Endodermal cell (in vitro differentiated cells): ENCODE data around the gene RPL5. TPM values are rescaled to one million over a fixed set of nuclear protein-coding genes. Genes with fewer than 3 reads are reported as not detected.

ENCODE experiments used
- DNase-seq: peaks from one replicate; pipeline ENCODE4 v3.0.0-alpha.2; 2017
- H3K27ac ChIP-seq: 2 replicates; pipeline ENCODE4 v1.5.1; 2013; ENCODE audit warnings: mild to moderate bottlenecking, low read depth, low read length, moderate library complexity
- H3K27me3 ChIP-seq: 2 replicates; pipeline ENCODE4 v1.6.1; 2013; ENCODE audit warnings: mild to moderate bottlenecking, low read length, moderate library complexity; ENCODE audit not compliant: insufficient read depth, control insufficient read depth, poor library complexity, severe bottlenecking
- H3K36me3 ChIP-seq: 2 replicates; pipeline ENCODE4 v1.7.0; 2013; ENCODE audit warnings: mild to moderate bottlenecking, low read length, moderate library complexity; ENCODE audit not compliant: control insufficient read depth, insufficient read depth
- H3K4me1 ChIP-seq: one replicate; pipeline ENCODE4 v1.7.0; 2013; ENCODE audit warnings: low read length; ENCODE audit not compliant: control insufficient read depth, insufficient read depth
- H3K4me3 ChIP-seq: 2 replicates; pipeline ENCODE4 v1.5.1; 2013; ENCODE audit warnings: mild to moderate bottlenecking, low read length, moderate library complexity
- H3K9ac ChIP-seq: 2 replicates; pipeline ENCODE4 v1.6.1; 2013; ENCODE audit warnings: mild to moderate bottlenecking, low read length, moderate library complexity; ENCODE audit not compliant: poor library complexity, severe bottlenecking; ENCODE audit errors: extremely low read depth
- H3K9me3 ChIP-seq: 2 replicates; pipeline ENCODE4 v1.6.1; 2013; ENCODE audit warnings: mild to moderate bottlenecking, low read length, moderate library complexity; ENCODE audit not compliant: control insufficient read depth
- H3K27ac Mint-ChIP-seq: 2 replicates; pipeline ENCODE4 v1.8.0; 2020; ENCODE audit warnings: mixed read lengths
- H3K27me3 Mint-ChIP-seq: 2 replicates; pipeline ENCODE4 v1.8.0; 2021; ENCODE audit warnings: mild to moderate bottlenecking, mixed read lengths; ENCODE audit not compliant: insufficient read depth
- H3K36me3 Mint-ChIP-seq: 2 replicates; pipeline ENCODE4 v1.8.0; 2020; ENCODE audit warnings: low read depth, mixed read lengths
- H3K4me1 Mint-ChIP-seq: 2 replicates; pipeline ENCODE4 v1.8.0; 2020; ENCODE audit warnings: mixed read lengths
- H3K4me3 Mint-ChIP-seq: 2 replicates; pipeline ENCODE4 v1.8.0; 2020; ENCODE audit warnings: mild to moderate bottlenecking, moderate library complexity, mixed read lengths
- H3K9me3 Mint-ChIP-seq: 2 replicates; pipeline ENCODE4 v1.8.0; 2020; ENCODE audit warnings: mild to moderate bottlenecking, mixed read lengths
- CTCF ChIP-seq: fragments of 200-600 bp; sonication (generic); conservative IDR thresholded peaks from 2 replicates; pipeline ENCODE4 v1.5.0; 2021; ENCODE audit warnings: antibody characterized with exemption, mild to moderate bottlenecking
- WGBS, 2 experiments: methylation state at CpG; one replicate each; pipeline versions ENCODE4 v1.1.5 to v1.1.7; 2013; ENCODE audit warnings: missing lambda C conversion rate in 2 of 2, mixed read lengths in 1 of 2; ENCODE audit not compliant: insufficient coverage in 1 of 2, insufficient read length in 1 of 2; 5-methylcytosine and 5-hydroxymethylcytosine counted together
- total RNA-seq, 2 donors: library from RNA; stranded (reverse); fragmentation: NEBNext Ultra II Directional in 1 of 2; extraction: Animal tissue kit (Norgen Biotek cat#: 25700) in 1 of 2; gene quantifications; 2 replicates in 1 of 2; 3 replicates in 1 of 2; pipeline ENCODE4 v1.2.1, GENCODE V29; 2021

Gene RPL5
- total RNA-seq, 2 donors from 2014 or later = 963 to 1,201 TPM

DNA sequence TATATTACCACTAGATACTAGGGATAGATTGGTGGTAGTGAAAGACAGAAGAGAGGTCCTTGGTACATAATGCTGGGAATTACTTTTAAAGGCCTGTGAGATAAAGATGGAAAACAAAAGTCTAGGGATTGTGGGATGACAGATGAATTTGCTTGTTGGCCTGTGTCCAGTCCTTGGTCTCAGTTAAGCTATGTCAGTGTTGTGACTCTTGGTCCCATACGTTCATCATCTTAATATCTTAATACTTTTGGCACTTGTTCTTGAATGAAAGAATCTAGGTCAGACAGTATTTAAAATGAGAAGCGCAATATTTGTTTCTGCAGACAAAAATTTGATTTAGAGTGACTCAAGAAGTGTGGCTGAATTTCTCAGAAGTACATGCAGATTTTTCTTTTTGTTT, 7.6 kb downstream of the RPL5 start:
- Histone ChIP-seq H3K4me3 (no peak overlapping the region), H3K27me3 (no peaks in the 10 kb centered on the region), H3K27ac (no peak overlapping the region), H3K9ac (no peak overlapping the region), H3K4me1 (peaks cover 4% of the 10 kb centered on the region), H3K9me3 (no peaks in the 10 kb centered on the region), H3K36me3 (peaks cover 99% of the 10 kb centered on the region)
- H3K27me3 Mint-ChIP-seq = no peaks in the 10 kb centered on the region
- 91 to 100% methylated on average over 1 to 2 of the region's 2 CpGs for WGBS, 2 experiments
- H3K27ac Mint-ChIP-seq = peak overlapping the region; percentile 42
- no peaks in the 10 kb centered on the region for H3K9me3 Mint-ChIP-seq
- TF ChIP-seq CTCF = no peak
- H3K4me3 Mint-ChIP-seq = no peak overlapping the region
- DNase-seq = no peak
- peaks cover 89% of the 10 kb centered on the region for H3K36me3 Mint-ChIP-seq
- peaks cover 28% of the 10 kb centered on the region for H3K4me1 Mint-ChIP-seq

DNA sequence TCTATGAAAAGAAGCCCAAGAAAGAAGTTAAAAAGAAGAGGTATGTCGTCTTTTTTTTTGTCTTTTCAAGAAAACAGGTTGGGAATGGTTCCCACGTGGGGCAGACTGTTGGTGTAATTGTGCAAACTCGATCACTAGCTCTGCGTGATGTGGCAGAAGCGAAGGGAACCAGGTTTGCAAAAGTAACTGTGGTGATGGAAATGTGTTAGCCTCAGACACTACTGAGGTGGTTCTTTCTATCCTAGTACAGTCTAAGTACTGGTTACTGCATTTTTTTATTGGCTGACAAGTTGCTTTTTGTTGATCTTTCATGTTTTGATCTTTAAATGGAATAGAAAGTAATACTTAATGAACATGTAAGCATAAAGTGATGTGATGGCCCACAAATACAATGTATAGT, 8.8 kb downstream of the RPL5 start:
- Histone ChIP-seq H3K27ac (no peak overlapping the region), H3K9me3 (no peaks in the 10 kb centered on the region), H3K9ac (no peak overlapping the region), H3K4me1 (no peaks in the 10 kb centered on the region), H3K36me3 (peaks cover 89% of the 10 kb centered on the region), H3K4me3 (no peak overlapping the region), H3K27me3 (no peaks in the 10 kb centered on the region)
- Mint-ChIP-seq H3K4me1 (peaks cover 18% of the 10 kb centered on the region), H3K27ac (peak overlapping the region; percentile 8), H3K27me3 (no peaks in the 10 kb centered on the region), H3K4me3 (no peak overlapping the region), H3K9me3 (no peaks in the 10 kb centered on the region), H3K36me3 (peaks cover 77% of the 10 kb centered on the region)
- DNase-seq = no peak
- WGBS, 2 experiments = 86 to 87% methylated on average over 5 of the region's 5 CpGs
- TF ChIP-seq CTCF = no peak

- Mint-ChIP-seq H3K36me3 (peaks cover 66% of the 10 kb centered on the region), H3K4me3 (no peak overlapping the region), H3K27me3 (no peaks in the 10 kb centered on the region), H3K9me3 (no peaks in the 10 kb centered on the region), H3K4me1 (peaks cover 6% of the 10 kb centered on the region), H3K27ac (no peak overlapping the region)
- Histone ChIP-seq H3K4me1 (no peaks in the 10 kb centered on the region), H3K36me3 (peaks cover 71% of the 10 kb centered on the region), H3K27ac (peak overlapping the region; percentile 16), H3K9me3 (no peaks in the 10 kb centered on the region), H3K4me3 (no peak overlapping the region), H3K9ac (no peak overlapping the region), H3K27me3 (no peaks in the 10 kb centered on the region)
- 92 to 95% methylated on average over 3 to 4 of the region's 4 CpGs for WGBS, 2 experiments
- DNase-seq = no peak
- TF ChIP-seq CTCF = no peak
Observed at GRCh38 chr1:92842082-92843045, 10.5 kb downstream of the RPL5 start.
